NCI-H2029 (cell line): ENCODE measurements around the gene HS3ST4.

Experiments used
- DNase-seq: peaks from one replicate; lab custom pipeline; 2025; lab: John Stamatoyannopoulos, UW

Gene HS3ST4

DNA sequence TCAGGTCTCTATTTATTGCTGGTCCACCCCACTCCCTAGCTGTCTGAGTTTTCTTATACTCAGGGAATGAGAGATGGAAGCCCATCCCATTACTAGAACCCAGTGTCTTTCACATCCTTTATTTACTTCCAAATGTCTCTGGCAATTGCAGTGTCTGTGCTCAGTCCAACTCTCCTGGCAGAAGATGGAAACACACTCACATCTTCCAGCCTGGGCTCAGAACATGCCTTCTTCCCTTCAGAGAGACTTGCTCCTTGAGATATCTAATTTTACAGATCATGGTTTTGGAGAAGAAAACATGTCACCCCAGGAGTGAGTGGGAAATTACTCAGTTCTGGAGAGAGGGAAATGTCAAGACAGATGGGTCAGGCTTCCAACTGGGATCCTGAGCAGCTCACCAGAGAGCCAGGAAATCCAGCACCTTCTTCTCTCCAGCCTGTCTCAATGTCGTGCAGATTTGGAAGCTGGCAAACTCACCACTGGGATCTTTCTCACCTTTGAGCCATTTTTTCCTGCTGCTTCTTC lies 494.4 kb downstream of the HS3ST4 start:
- DNase-seq: no peak
